Chondrocyte (in vitro differentiated cells): Measurements from ENCODE around the gene SPSB1. TPM values are rescaled to one million over a fixed set of nuclear protein-coding genes. Genes with fewer than 3 reads are reported as not detected.

Experiments
- DNase-seq: peaks from one replicate; pipeline ENCODE4 v3.0.0; 2021; ENCODE audit warnings: mixed read lengths, low spot score
- H3K27ac Mint-ChIP-seq: one replicate; pipeline ENCODE4 v1.8.0; 2021; ENCODE audit warnings: mild to moderate bottlenecking, moderate library complexity, mixed read lengths; ENCODE audit not compliant: unreplicated experiment
- H3K27me3 Mint-ChIP-seq: 2 replicates; pipeline ENCODE4 v1.8.0; 2021; ENCODE audit warnings: low read depth, mixed read lengths
- H3K36me3 Mint-ChIP-seq: 2 replicates; pipeline ENCODE4 v1.8.0; 2021; ENCODE audit warnings: low read depth, mixed read lengths
- H3K4me1 Mint-ChIP-seq: 2 replicates; pipeline ENCODE4 v1.8.0; 2021; ENCODE audit warnings: low read depth, mild to moderate bottlenecking, mixed read lengths
- H3K4me3 Mint-ChIP-seq: one replicate; pipeline ENCODE4 v1.8.0; 2021; ENCODE audit warnings: mild to moderate bottlenecking, moderate library complexity, mixed read lengths; ENCODE audit not compliant: unreplicated experiment
- H3K9me3 Mint-ChIP-seq: 2 replicates; pipeline ENCODE4 v1.8.0; 2021; ENCODE audit warnings: low read depth, mixed read lengths
- total RNA-seq: library from RNA; stranded (reverse); gene quantifications from 3 replicates; pipeline ENCODE4 v1.2.1, GENCODE V29; 2021
- TF ChIP-seq, protein P1 (sequence below): fragments of 200-600 bp; sonication (generic); IDR thresholded peaks from 2 replicates; pipeline ENCODE4 v1.5.0; 2021; ENCODE audit warnings: antibody characterized with exemption, mild to moderate bottlenecking, moderate library complexity

The SPSB1 gene
- total RNA-seq, 1 donor from 2014 or later, result 173 TPM

DNA sequence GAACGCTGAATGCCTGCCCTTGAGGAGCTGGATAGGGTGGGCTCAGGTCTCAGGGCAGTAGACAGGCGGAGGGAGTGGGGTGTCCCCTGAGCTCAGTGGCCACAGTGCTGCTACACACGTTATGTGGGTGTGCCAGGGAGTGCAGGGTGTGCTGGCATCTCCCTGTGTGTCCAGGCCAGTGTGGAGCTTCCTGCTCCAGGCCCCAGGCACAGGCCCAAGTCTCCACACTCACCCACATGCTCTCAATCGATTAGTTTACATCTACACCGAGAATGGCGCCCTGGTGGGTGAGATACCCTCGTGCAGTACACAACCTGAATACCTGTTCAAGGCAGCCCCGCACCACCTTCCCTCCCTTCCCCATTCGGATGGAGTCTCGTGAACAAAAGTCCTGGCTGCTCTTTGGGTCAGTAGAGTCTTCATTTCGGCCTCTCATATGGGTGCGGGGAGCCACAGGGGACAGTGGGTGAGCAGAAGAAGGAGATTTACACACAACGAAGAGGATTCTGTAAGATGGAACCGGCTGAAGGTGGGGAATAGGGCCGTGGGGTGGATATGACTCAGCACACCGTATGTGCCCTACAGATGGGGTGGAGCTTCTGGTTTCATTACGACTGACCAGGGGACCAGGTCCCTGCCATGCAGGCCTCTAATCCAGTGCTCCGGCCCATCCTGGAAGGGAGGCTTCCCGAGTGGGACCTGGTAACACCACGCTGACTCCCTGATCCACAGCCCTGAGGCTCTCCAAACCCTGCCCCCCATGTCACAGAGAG, 93.3 kb downstream of the SPSB1 start:
- no peak overlapping the region for H3K4me3 Mint-ChIP-seq
- H3K9me3 Mint-ChIP-seq, result no peaks in the 10 kb centered on the region
- no peaks in the 10 kb centered on the region for H3K27me3 Mint-ChIP-seq
- H3K36me3 Mint-ChIP-seq, result no peaks in the 10 kb centered on the region
- no peak for DNase-seq
- peaks cover 70% of the 10 kb centered on the region for H3K4me1 Mint-ChIP-seq
- H3K27ac Mint-ChIP-seq, result peak overlapping the region; percentile 68
- TF ChIP-seq, protein P1, sequence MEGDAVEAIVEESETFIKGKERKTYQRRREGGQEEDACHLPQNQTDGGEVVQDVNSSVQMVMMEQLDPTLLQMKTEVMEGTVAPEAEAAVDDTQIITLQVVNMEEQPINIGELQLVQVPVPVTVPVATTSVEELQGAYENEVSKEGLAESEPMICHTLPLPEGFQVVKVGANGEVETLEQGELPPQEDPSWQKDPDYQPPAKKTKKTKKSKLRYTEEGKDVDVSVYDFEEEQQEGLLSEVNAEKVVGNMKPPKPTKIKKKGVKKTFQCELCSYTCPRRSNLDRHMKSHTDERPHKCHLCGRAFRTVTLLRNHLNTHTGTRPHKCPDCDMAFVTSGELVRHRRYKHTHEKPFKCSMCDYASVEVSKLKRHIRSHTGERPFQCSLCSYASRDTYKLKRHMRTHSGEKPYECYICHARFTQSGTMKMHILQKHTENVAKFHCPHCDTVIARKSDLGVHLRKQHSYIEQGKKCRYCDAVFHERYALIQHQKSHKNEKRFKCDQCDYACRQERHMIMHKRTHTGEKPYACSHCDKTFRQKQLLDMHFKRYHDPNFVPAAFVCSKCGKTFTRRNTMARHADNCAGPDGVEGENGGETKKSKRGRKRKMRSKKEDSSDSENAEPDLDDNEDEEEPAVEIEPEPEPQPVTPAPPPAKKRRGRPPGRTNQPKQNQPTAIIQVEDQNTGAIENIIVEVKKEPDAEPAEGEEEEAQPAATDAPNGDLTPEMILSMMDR, result no peak

DNA sequence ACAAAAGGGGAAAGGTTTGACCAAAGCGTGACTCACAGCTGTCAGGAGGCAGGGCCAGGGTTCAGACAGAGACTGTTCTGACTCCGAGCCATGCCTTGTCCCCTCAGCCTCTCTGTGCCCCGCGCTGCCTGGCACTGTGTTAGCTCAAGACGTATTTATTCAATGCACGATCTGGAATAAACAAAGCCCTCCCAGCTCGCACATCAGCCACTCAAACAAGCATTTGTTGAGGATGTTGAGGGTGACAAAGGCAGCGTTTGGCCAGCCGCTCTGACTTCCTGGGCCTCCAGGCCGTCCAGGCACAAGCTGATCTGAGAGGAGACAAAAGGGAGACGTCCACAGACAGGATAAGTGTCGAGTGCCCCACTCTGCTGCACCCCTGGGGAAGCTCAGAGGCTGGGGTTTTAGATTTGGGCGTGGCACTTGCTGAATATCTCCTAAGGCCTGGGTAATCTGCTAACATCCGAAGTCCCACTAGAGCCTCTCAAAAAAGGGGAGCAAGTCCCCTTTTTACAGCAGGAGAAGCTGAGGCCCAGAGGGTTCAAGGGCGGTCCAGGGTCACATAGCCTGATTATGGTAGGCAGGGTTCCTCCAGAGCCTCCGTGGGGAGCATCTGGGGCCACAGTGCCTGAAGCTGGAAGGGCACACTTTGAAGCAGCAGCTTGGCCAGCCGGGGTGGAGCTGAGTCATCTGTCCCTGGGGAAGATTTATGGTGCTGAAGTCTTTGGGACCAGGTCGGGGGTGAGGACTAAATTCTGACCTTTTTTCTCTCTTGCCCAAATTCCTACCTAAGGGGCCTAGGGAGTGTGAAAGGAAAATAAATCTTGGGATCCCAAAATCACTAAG, 95.9 kb downstream of the SPSB1 start:
- Mint-ChIP-seq H3K27me3 (no peaks in the 10 kb centered on the region), H3K4me3 (no peak overlapping the region), H3K9me3 (no peaks in the 10 kb centered on the region), H3K27ac (peak overlapping the region; percentile 80), H3K4me1 (peaks cover 63% of the 10 kb centered on the region), H3K36me3 (no peaks in the 10 kb centered on the region)
- TF ChIP-seq, protein P1, result no peak
- DNase-seq, result no peak

DNA sequence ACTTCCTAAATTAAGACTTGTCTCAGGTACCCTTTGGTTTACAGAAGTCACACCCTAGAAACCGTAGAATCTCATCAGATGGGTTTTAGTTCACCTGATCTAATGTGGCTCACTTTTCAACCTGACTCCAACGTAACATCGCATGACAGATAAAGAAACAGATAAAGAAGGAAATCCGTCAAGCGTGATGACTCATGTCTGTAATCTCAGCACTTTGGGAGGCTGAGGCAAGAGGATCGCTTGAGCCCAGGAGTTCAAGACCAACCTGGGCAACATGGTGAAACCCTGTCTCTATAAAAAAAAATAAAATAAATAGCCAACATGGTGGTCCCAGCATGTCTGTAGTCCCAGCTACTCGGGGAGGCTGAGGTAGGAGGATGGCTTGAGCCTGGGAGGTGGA, 97.3 kb downstream of the SPSB1 start:
- DNase-seq, result no peak
- Mint-ChIP-seq H3K9me3 (peaks cover 3% of the 10 kb centered on the region), H3K27me3 (no peaks in the 10 kb centered on the region), H3K36me3 (peaks cover 3% of the 10 kb centered on the region), H3K4me3 (no peak overlapping the region), H3K4me1 (peaks cover 51% of the 10 kb centered on the region), H3K27ac (peak overlapping the region; percentile 46)
- TF ChIP-seq, protein P1, result no peak

DNA sequence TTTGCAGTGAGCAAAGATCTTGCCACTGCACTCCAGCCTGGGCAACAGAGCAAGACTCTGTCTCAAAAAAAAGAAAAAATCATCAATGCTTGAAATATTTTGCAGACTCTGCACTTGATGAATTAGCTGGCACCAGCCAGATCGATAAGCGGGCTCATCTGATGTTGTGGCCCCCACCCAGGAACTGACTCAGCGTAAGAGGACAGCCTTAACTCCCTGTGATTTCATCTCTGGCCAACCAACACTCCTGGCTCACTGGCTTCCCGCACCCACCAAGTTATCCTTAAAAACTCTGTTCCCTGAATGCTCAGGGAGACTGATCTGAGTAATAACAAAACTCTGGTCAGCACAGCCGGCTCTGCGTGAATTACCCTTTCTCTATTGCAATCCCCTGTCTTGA, 98.9 kb downstream of the SPSB1 start:
- H3K27me3 Mint-ChIP-seq, result no peaks in the 10 kb centered on the region
- TF ChIP-seq, protein P1, result no peak
- peaks cover 8% of the 10 kb centered on the region for H3K9me3 Mint-ChIP-seq
- H3K27ac Mint-ChIP-seq, result peak overlapping the region; percentile 4
- DNase-seq, result no peak
- H3K4me1 Mint-ChIP-seq, result peaks cover 37% of the 10 kb centered on the region
- H3K36me3 Mint-ChIP-seq, result peaks cover 6% of the 10 kb centered on the region
- no peak overlapping the region for H3K4me3 Mint-ChIP-seq

DNA sequence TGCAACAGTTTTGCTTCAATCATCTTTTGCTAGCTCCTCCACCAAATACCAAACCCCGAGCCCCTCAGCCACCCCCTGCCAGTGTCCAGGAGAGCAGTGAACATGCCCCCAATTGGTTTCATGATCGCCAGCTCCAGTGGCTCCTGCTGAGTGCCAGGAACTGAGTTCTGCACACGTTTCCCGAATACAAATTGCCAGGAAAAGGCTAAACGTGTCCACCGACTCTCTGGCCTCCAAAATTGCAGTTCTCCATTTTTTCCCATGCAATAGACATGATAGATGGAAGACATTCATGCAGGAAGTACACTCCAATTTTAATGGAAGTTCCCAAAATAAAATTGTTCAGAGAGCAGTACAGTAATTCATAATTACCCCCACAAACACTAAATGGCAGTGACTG, 101.3 kb downstream of the SPSB1 start:
- peak overlapping the region; percentile 3 for H3K27ac Mint-ChIP-seq
- TF ChIP-seq, protein P1, result no peak
- no peaks in the 10 kb centered on the region for H3K27me3 Mint-ChIP-seq
- peaks cover 6% of the 10 kb centered on the region for H3K36me3 Mint-ChIP-seq
- peaks cover 8% of the 10 kb centered on the region for H3K9me3 Mint-ChIP-seq
- no peak overlapping the region for H3K4me3 Mint-ChIP-seq
- H3K4me1 Mint-ChIP-seq, result peaks cover 36% of the 10 kb centered on the region
- no peak for DNase-seq
